ENCODE measurements around the gene NUDT14.

Gene NUDT14

GRCh38 chr14:105180592-105181548 is at the start of gene NUDT14:
TSS of gene NUDT14 (minus strand) at chr14:105181312. CDS start at chr14:105181209, 103 bp downstream.
- Histone ChIP-seq H3K4me3 (ENCODE audit: low read depth, low read length) (peak within 1 kb of the TSS; percentile 66), H3K9me3 (ENCODE audit: control insufficient read depth, insufficient read depth, low read length) (no peaks in the 10 kb centered on the region), H3K9ac (ENCODE audit: low read depth, low read length) (no peak within 1 kb of the TSS), H3K36me3 (ENCODE audit: control insufficient read depth, insufficient read depth, low read length) (peaks cover 5% of the 10 kb centered on the region), H3K27me3 (ENCODE audit: control insufficient read depth, insufficient read depth, low read length) (peaks cover 10% of the 10 kb centered on the region), H3K4me1 (ENCODE audit: control insufficient read depth, insufficient read depth, low read length) (peaks cover 3% of the 10 kb centered on the region)

- Histone ChIP-seq H3K9me3 (ENCODE audit: control insufficient read depth, insufficient read depth, low read length) (no peaks in the 10 kb centered on the region), H3K27me3 (ENCODE audit: control insufficient read depth, insufficient read depth, low read length) (no peaks in the 10 kb centered on the region), H3K36me3 (ENCODE audit: control insufficient read depth, insufficient read depth, low read length) (peaks cover 6% of the 10 kb centered on the region), H3K4me1 (ENCODE audit: control insufficient read depth, insufficient read depth, low read length) (no peaks in the 10 kb centered on the region), H3K9ac (ENCODE audit: low read depth, low read length) (no peak overlapping the region), H3K4me3 (ENCODE audit: low read depth, low read length) (no peak overlapping the region)
Observed at GRCh38 chr14:105229099-105229655, 48.1 kb upstream of the NUDT14 start.

- no peaks in the 10 kb centered on the region for H3K27me3 ChIP-seq (ENCODE audit: control insufficient read depth, insufficient read depth, low read length)
Observed at GRCh38 chr14:105228562-105228961, 47.5 kb upstream of the NUDT14 start.

GRCh38 chr14:105227346-105227745 is 46.2 kb upstream of the NUDT14 start:
- H3K27me3 ChIP-seq (ENCODE audit: control insufficient read depth, insufficient read depth, low read length): no peaks in the 10 kb centered on the region
- H3K9me3 ChIP-seq (ENCODE audit: control insufficient read depth, insufficient read depth, low read length): no peaks in the 10 kb centered on the region
- no peaks in the 10 kb centered on the region for H3K4me1 ChIP-seq (ENCODE audit: control insufficient read depth, insufficient read depth, low read length)
- no peak overlapping the region for H3K4me3 ChIP-seq (ENCODE audit: low read depth, low read length)
- no peak overlapping the region for H3K9ac ChIP-seq (ENCODE audit: low read depth, low read length)
- peaks cover 9% of the 10 kb centered on the region for H3K36me3 ChIP-seq (ENCODE audit: control insufficient read depth, insufficient read depth, low read length)

More at GRCh38 chr14:105228562-105228961, 47.5 kb upstream of the NUDT14 start:
- Histone ChIP-seq H3K36me3 (ENCODE audit: control insufficient read depth, insufficient read depth, low read length) (peaks cover 6% of the 10 kb centered on the region), H3K4me3 (ENCODE audit: low read depth, low read length) (no peak overlapping the region), H3K4me1 (ENCODE audit: control insufficient read depth, insufficient read depth, low read length) (no peaks in the 10 kb centered on the region), H3K9me3 (ENCODE audit: control insufficient read depth, insufficient read depth, low read length) (no peaks in the 10 kb centered on the region), H3K9ac (ENCODE audit: low read depth, low read length) (no peak overlapping the region)

GRCh38 chr14:105226198-105226597 is 45.1 kb upstream of the NUDT14 start:
- Histone ChIP-seq H3K36me3 (ENCODE audit: control insufficient read depth, insufficient read depth, low read length) (peaks cover 9% of the 10 kb centered on the region), H3K9me3 (ENCODE audit: control insufficient read depth, insufficient read depth, low read length) (no peaks in the 10 kb centered on the region), H3K4me3 (ENCODE audit: low read depth, low read length) (no peak overlapping the region), H3K4me1 (ENCODE audit: control insufficient read depth, insufficient read depth, low read length) (no peaks in the 10 kb centered on the region), H3K9ac (ENCODE audit: low read depth, low read length) (no peak overlapping the region), H3K27me3 (ENCODE audit: control insufficient read depth, insufficient read depth, low read length) (no peaks in the 10 kb centered on the region)

- H3K9me3 ChIP-seq (ENCODE audit: control insufficient read depth, insufficient read depth, low read length): no peaks in the 10 kb centered on the region
- no peak overlapping the region for H3K9ac ChIP-seq (ENCODE audit: low read depth, low read length)
- no peaks in the 10 kb centered on the region for H3K4me1 ChIP-seq (ENCODE audit: control insufficient read depth, insufficient read depth, low read length)
- peaks cover 15% of the 10 kb centered on the region for H3K36me3 ChIP-seq (ENCODE audit: control insufficient read depth, insufficient read depth, low read length)
- no peak overlapping the region for H3K4me3 ChIP-seq (ENCODE audit: low read depth, low read length)
- no peaks in the 10 kb centered on the region for H3K27me3 ChIP-seq (ENCODE audit: control insufficient read depth, insufficient read depth, low read length)
Observed at GRCh38 chr14:105224845-105225570, 43.9 kb upstream of the NUDT14 start.

GRCh38 chr14:105223770-105224544 is 42.8 kb upstream of the NUDT14 start:
- Histone ChIP-seq H3K9ac (ENCODE audit: low read depth, low read length) (no peak overlapping the region), H3K4me3 (ENCODE audit: low read depth, low read length) (no peak overlapping the region), H3K27me3 (ENCODE audit: control insufficient read depth, insufficient read depth, low read length) (no peaks in the 10 kb centered on the region), H3K4me1 (ENCODE audit: control insufficient read depth, insufficient read depth, low read length) (no peaks in the 10 kb centered on the region), H3K36me3 (ENCODE audit: control insufficient read depth, insufficient read depth, low read length) (peaks cover 18% of the 10 kb centered on the region), H3K9me3 (ENCODE audit: control insufficient read depth, insufficient read depth, low read length) (no peaks in the 10 kb centered on the region)

GRCh38 chr14:105223260-105223659 is 42.1 kb upstream of the NUDT14 start:
- peaks cover 23% of the 10 kb centered on the region for H3K36me3 ChIP-seq (ENCODE audit: control insufficient read depth, insufficient read depth, low read length)

GRCh38 chr14:105221598-105222178 is 40.6 kb upstream of the NUDT14 start:
- Histone ChIP-seq H3K36me3 (ENCODE audit: control insufficient read depth, insufficient read depth, low read length) (peaks cover 30% of the 10 kb centered on the region), H3K27me3 (ENCODE audit: control insufficient read depth, insufficient read depth, low read length) (no peaks in the 10 kb centered on the region), H3K4me3 (ENCODE audit: low read depth, low read length) (no peak overlapping the region), H3K9ac (ENCODE audit: low read depth, low read length) (no peak overlapping the region), H3K4me1 (ENCODE audit: control insufficient read depth, insufficient read depth, low read length) (no peaks in the 10 kb centered on the region), H3K9me3 (ENCODE audit: control insufficient read depth, insufficient read depth, low read length) (no peaks in the 10 kb centered on the region)

More at GRCh38 chr14:105223260-105223659, 42.1 kb upstream of the NUDT14 start:
- Histone ChIP-seq H3K4me3 (ENCODE audit: low read depth, low read length) (no peak overlapping the region), H3K27me3 (ENCODE audit: control insufficient read depth, insufficient read depth, low read length) (no peaks in the 10 kb centered on the region), H3K9me3 (ENCODE audit: control insufficient read depth, insufficient read depth, low read length) (no peaks in the 10 kb centered on the region), H3K9ac (ENCODE audit: low read depth, low read length) (no peak overlapping the region), H3K4me1 (ENCODE audit: control insufficient read depth, insufficient read depth, low read length) (no peaks in the 10 kb centered on the region)

- Histone ChIP-seq H3K9ac (ENCODE audit: low read depth, low read length) (no peak overlapping the region), H3K9me3 (ENCODE audit: control insufficient read depth, insufficient read depth, low read length) (no peaks in the 10 kb centered on the region), H3K27me3 (ENCODE audit: control insufficient read depth, insufficient read depth, low read length) (no peaks in the 10 kb centered on the region), H3K36me3 (ENCODE audit: control insufficient read depth, insufficient read depth, low read length) (peaks cover 27% of the 10 kb centered on the region), H3K4me3 (ENCODE audit: low read depth, low read length) (no peak overlapping the region), H3K4me1 (ENCODE audit: control insufficient read depth, insufficient read depth, low read length) (no peaks in the 10 kb centered on the region)
Observed at GRCh38 chr14:105220699-105221597, 39.8 kb upstream of the NUDT14 start.

Data from iPS-15b (cell line).